Stimulated activated CD8-positive, alpha-beta memory T cell treated with anti-CD3 and anti-CD28 coated beads, Interleukin-4, amount 100 ng/mL, for 24 hours (primary cell): ENCODE results near the gene SHPK.

Source experiments
- DNase-seq: peaks from one replicate; pipeline ENCODE4 v3.0.0-alpha.2; 2020; ENCODE audit warnings: low read depth

Gene SHPK

DNA sequence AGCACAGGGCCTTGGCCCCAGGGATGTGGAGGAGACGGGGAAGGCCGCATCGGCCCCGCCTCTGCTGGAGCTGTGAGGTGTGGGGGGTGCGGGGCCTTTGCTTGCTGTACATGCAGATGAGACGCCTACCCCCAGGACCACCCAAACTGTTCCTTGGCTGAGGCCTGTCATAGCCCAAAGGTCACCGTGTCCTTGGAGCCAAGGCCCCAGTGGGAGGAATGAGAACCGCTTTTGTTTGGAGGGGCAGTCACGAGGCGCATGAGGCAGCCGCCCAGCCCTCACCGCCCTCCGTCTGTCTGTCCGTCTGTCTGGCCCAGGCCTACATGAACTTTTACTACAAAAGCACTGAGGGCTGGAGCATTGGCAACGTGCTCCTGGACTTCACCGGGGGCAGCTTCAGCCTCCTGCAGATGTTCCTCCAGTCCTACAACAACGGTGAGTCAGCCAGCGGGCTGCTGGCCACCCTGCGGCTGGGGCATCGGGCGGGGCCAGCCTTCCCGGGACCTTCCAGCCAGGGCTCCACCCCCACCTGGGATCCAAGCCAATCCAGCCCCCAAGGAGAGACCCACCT is 23.6 kb upstream of the SHPK start:
- no peak for DNase-seq

DNA sequence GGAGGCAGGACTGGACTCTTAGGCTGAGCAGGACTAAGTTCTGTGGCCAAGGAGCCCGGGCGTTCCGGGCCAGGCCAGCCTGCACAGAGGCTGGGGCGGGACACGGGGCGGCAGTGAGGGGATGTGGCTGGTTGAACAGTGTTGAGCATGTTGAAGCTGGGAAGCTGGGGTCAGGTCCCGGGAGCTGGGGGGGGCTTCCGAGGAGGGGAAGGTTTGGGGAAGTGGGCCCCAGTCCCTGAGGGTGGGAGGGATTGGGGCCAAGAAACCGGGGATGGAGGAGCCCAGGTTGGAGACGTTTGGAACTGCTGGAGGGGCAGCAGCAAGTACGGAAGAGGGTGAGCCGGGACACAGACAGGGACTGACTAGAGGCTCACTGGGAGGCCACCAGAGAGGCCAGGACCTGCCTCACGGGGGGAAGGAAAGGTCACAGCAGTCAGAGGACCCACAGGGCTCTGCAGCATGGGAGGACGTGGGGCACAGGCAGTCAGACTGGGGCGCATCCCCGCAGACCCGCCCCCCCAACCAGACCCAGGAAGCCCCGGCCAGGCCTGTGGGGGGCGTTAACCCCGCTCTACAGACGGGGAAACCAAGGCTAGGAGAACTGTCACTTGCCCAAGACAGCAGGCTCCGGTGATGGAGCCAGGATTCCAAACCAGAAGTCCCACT is 22.9 kb upstream of the SHPK start:
- DNase-seq = no peak

DNA sequence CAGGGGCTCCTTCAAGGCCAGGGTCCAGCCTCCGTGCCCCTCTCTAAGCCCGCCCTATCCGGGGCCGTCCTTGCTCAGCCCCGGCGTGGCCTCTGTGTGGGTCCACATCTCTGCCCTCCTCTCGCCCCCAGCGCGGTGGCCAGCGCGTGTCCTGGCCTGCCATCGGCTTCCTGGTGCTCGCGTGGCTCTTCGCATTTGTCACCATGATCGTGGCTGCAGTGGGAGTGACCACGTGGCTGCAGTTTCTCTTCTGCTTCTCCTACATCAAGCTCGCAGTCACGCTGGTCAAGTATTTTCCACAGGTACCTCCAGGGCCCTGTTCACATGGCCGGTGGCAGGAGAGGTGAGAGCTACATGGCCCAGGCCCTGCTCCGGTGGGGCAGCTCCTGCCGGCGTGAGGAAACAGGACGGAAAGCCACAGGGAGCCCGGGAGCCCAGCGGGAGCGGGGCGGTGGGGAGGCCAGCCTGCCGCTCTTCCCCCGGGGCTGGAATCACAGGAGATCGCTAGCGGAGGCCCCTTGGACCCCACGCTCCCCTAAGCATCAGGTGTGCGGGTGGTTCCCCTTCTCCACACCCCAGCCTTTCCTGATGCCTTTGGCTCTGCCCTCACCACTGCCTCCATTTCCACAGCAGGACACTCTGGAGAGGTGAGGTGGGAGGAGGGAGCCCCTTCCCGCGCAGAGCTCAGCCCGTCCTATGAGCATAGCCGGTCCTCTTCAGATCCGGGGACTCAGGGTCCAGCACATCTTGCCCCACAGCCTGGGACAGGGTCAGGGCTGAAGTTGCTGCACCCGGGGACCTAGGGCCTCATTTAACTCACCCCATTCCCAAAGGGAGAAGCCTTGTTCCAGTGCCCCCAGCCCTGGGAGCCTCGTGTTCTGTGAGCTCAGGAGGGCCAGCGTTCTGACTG is 22.1 kb upstream of the SHPK start:
- no peak for DNase-seq

DNA sequence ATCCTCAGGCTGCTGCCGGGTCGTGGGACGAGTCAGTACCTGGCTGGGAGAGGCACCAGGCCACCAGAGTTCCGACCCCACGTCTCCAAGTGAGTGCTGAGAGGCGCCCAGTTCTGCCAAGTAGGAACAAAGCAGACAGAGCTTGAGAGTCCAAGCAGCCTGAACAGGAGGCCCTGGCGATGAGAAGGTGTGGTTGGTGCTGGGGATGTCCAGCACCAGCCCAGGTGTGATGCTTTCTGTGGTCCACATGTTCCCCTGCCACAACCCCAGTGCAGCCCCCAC is 21.5 kb upstream of the SHPK start:
- DNase-seq = no peak

DNA sequence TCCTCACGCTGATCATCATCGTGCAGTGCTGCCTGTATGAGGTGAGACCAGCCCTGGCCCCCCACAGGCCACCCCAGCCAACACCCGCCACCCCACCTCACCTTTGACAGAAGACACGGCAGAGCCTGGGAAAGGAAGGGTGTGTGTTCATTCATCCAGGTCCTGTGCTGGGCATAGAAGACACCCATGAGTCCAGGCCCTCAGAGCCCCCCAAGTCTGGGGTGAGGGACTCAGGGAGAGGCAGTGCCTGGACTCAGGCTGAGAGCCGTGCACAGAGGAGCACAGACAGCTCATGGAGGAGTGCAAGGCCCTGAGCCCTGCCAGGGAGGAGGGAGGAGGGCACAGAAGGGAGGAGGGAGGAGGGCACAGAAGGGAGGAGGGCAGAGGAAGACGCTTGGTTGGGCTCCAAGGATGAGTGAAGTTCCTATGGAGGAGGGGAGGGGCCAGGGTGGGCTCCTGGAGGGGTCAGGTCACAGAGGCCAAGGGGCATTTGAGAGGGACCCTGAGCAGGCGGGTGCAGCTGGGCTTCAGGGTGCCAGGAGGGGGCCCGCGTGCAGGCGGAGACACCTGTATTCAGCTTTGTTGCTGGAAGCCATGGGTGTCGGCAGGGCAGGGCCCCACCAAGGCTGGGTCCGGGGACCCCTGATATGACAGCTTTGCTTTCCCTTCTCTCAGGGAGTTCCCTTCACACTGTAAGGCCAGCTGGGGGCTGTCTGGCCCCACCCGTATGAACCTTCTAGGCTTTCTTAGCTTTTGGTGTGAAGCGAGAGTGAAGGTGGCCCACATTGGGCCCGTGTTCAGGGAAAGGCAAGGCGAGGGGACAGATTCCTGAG is 20.9 kb upstream of the SHPK start:
- DNase-seq = no peak

DNA sequence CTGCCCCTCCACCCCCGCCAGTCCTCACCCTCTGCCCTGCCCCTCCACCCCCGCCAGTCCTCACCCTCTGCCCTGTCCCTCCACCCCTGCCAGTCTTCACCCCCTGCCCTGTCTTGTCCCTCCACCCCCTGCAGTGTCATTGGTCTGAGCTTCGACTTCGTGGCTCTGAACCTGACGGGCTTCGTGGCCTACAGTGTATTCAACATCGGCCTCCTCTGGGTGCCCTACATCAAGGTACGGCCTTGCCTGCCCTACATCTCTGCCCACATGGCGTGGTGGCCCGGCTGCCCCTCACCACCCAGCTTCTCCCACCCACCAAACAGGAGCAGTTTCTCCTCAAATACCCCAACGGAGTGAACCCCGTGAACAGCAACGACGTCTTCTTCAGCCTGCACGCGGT is 20.3 kb upstream of the SHPK start:
- no peak for DNase-seq

DNA sequence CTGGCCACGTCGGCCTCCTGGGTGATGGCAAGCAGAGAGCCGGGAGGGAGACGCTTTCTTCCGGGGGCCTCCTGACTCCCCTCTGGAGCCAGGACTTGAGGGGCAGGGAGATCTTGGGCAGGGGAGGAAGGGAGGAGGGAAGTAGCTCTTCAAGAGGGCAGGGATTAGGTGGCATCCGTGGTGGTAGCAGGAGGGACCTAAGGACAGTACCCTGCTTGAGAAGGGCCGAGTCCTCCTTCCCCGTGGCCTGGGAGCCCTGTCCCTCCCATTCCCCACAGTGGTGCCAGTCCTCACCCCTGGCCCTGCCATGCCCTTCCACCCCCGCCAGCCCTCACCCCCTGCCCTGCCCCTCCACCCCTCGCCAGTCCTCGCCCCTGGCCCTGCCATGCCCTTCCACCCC is 19.7 kb upstream of the SHPK start:
- no peak for DNase-seq

DNA sequence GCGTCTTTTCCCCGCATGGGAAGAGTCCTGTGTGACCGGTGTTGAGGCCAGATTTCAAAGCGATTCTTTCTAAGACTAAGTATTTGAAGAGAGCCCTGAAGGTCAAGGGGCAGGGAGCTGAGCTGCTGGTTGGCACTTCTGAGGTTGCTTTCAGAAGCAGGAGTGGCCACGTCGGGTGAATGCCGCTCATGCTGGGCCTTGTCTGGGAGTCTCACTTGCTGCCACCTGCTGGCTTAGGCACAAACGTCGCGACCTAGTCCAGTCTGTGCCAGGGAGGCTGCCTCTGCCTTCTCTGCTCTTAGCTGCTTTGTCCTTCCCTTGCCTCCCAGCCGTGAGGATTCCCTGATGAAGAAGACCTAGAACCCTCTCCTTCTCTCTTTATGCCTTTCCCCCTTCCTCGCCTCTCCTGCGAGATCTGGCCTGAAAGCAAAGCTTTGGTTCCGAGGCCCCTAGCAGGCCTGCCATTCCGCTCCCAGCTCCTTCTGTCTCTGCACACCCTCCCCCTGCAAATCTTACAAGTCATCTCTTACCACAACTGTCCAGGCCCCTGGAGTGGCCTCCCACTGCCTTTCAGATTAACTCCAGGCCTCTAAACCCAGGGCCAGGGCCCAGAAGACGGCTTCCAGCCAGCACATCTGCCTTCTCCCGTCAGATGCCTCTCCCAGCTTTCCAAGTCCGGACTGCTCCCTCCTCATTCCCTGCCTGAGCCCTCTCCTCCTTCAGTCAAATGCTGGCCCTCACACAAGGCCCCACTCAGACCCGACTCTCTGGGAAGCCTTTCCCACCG is 11.9 kb upstream of the SHPK start:
- no peak for DNase-seq

DNA sequence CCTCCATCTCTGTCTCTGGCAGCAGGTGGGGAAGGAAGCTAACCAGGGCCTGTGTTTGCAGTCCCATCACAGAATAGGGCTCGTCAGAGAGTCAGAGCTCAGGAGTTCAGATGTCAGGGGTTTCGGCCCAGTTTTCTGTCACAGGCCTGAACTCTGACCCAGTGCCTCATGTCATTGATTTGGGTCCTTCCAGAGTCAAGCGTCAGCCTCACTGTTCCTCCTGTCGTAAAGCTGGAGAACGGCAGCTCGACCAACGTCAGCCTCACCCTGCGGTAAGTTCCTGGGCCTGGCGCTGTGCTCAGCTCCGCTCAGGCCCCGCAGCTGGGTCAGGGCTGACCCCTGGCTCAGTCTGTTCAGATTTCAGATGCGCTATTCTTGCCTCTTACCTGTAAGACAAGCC is 11.2 kb upstream of the SHPK start:
- no peak for DNase-seq

DNA sequence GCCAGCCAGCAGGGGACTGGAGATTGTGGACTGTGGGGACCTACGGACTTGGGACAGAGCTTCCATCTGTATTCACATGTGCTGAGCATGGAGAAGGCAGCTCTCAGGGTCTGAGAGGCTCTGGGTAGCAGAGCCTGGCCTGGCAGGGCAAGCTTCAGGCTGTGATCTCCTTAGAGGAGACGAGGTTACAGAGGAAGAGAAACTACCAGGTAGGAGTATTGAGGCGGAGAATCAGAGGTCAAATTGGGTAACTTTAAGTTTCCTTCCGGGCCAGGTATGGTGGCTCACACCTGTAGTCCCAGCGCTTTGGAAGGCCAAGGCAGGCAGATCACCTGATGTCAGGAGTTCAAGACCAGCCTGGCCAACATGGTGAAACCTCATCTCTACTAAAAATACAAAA is 9.3 kb upstream of the SHPK start:
- DNase-seq = no peak

DNA sequence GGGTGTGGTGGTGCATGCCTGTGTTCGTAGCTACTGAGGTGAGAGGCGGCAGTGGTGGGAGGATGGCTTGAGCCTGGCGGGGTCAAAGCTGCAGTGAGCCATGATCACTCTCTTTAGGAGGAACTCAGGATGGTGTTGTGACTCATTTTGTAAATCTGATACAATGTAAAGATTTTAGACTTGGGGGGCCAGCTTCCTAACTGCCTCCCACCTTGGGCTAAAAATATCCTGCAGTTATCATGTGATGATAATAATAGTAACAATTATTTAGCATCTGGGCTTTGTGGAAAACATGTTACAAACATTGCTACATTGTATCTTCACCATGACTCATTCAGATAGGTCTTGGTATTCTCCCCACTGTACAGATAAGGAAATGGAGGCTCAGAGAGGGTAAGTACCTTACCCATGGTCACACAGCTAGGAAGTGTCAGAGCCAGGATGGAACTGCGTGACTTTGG is 7.9 kb upstream of the SHPK start:
- DNase-seq = no peak

DNA sequence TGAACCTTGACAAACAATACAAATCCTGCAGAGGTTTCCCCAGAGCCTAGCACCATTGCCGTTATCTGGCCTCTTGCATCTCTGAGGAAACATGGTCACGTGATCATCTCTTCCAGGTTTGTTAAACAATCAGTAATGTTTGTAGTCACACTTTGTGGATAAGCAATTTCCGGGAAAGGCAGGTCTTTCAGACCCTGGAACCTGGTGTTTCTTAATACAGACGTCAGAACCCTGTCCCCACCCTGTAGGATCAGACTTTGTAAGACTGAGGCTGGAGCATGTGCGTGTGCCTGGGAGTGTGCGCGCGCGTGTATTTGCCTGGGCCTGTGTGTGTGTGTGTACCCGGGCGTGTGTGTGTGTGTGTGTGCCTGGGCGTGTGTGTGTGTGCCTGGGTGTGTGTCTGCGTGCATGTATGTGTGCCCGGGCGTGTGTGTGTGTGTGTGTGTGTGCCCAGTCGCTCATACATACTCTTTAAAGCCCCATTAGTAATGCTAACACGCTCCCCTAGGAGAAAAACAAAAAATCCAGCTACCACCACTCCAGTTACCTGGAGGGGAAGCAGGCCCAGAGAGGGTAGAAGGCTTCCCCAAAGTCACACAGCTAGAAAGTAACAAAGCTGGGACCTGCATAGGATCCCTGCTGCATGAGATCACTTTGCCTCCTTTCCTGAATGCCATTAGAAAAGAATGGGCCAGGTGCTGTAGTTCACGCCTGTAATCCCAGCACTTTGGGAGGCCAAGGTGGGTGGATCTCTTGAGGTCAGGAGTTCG is 5.9 kb upstream of the SHPK start:
- DNase-seq = no peak

DNA sequence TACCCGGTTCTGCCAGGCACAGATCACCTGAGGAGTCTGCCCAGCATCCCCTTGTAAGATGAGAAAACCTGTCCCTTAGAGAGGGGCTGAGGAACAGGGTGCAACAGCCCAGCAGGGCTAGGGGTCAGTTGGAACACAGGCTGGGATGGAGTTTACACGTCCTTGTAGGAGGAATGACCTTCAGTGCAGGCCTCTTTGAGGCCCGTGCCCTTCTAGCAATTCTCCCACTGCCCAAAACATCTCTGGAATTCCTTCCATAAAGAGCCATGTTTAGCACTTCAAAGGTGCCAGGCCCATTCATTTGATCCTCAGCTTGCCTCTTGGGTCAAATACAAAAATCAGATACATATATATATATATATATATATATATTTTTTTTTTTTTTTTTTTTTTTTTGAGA is 5.0 kb upstream of the SHPK start:
- no peak for DNase-seq

DNA sequence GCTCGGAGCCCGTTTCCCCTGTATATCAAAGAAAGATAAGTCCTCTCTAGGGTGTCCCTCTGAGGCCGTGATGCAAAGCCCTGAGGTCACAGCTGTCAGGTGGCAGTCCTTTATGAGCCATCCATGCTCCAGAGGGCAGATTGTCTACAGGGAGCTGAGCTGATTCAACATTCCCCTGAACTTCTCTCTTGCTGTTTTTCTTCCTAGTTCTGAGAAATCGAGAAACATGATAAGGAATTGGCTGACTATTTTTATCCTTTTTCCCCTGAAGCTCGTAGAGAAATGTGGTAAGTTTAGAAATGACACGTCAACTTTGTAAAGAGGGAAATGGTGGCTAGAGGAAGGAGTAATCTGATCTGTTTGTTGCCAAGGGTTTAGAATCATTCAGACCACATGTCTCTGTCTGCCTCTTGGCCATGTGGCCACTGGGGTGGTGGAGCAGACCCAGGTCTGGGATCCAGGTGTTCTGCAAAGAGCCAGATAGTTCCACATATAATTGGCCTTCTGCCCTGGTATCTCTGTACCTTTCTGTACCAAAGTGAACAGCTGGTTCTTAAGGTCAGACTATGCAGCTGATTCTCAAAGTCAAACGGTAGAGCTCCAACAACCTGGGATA is 4.0 kb upstream of the SHPK start:
- DNase-seq = no peak

DNA sequence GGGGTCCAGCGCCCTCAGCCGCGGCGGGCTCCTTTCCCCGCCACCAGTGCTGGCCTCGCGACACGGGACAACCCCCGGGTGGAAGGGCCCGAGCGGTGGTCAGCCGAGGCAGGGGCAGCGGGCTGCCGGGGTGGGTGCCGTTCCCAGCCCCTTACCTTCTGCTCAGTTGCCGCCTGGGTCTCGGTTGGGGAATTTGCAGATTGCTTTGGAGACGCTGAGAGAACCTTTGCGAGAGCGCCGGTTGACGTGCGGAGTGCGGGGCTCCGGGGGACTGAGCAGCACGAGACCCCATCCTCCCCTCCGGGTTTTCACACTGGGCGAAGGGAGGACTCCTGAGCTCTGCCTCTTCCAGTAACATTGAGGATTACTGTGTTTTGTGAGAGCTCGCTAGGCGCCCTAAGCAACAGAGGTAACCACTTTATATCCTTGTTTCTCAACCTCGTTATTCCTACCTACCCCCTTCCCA is 891 bp upstream of the SHPK start:
- no peak for DNase-seq

DNA sequence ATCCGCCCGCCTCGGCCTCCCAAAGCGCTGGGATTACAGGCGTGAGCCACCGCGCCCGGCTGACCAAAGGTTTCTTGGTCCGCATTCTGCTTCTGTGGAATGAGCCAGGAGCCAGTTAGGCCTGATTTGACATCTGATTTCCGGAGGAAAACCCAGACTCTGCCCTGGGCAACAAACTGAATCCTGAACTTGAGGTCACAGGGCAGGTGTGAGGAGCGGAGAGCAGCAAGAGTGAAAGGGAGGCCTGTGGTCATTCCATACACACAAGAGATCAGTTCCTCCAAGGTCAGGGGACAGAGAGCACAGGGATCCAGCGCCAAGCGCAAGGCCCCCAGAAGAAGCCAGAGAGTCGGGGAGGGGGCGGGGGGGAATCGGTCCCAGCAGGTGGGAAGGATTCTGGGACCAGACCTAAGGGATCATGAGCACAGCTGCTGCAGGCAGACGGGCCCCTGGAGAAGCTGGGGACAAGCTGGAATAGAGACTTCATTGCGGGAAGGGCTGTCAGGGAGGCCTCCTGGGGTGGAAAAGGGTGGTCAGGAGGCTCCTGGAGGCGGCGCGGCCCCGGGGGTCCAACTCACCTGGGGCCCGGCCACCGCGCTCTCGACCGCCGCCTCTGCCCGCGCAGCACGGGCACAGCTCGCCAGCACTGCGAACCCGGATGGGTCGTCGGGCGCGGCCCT is 436 bp downstream of the SHPK start:
- no peak for DNase-seq

DNA sequence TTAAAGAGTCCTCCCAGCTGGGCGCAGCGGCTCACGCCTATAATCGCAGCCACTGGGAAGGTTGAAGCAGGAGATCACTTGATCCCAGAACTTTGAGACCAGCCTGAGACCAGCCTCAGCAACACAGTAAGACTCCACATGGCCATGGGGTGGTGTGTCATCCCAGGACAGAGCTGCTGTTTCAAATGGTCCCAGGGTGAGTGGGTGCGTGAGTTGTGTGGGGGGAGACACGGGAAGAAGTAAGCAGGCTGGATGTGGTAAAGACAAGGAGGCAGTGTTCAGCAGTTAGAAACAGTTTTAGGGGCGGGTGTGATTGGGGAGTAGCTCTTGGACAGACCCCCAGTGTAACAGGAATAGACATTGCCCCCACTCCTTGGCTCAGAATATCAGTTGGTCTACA is 3.8 kb downstream of the SHPK start:
- DNase-seq = no peak

DNA sequence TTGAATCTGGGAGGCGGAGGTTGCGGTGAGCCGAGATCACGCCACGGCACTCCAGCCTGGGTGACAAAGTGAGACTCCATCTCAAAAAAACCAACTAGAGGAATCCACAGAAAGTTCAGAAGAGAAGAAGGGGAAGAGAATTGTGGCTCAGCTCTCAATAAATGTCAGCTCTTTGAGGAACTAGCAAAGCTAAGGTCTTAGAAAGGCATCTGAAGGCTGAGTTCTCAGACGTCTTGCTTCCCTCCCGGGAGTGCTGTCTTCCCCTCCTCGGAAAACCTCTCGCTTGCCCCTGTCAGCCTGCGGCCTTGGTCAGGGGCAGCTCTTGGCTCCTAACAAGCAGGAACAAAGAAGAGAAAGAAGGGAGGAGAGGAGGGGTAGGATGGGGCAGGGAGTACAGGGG is 5.3 kb downstream of the SHPK start:
- no peak for DNase-seq

DNA sequence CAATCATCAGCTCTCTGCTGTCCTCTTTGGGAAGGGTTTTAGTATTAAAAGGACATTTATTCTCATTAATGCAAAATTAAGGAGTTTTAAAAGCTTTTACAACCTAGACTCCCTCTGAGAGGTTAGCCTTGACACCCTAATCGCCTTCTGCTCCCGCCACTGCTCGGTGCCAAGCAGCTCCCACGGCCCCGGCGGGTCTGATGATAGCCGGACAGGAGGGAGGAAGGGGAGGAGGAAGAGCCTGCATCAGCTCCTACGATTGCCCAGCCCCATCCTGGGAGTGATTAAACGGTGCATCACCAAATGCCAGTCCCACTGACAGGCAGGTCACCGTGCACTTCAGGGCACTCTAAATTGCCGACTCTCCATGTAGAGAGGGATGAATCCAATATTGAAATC is 8.3 kb downstream of the SHPK start:
- no peak for DNase-seq
